Sigmoid colon (tissue), 4 donors: ENCODE data around the gene SH3TC1.

Experiments used
- POLR2A ChIP-seq, 2 donors: fragments of 450-650 bp; IDR thresholded peaks; one replicate each; pipeline ENCODE4 v1.6.1; 2016; ENCODE audit warnings: antibody characterized with exemption in 2 of 2, mild to moderate bottlenecking in 2 of 2, moderate library complexity in 2 of 2
- POLR2AphosphoS5 ChIP-seq, 4 donors: sonication (generic); formaldehyde crosslinking; IDR thresholded peaks; one replicate each; pipeline ENCODE4 v1.6.1; 2017; ENCODE audit warnings: antibody characterized with exemption in 4 of 4
- TF ChIP-seq, protein P1 (sequence below), 4 experiments: fragments of 450-650 bp in 3 of 4; fragments of 200-600 bp in 1 of 4; IDR thresholded peaks; one replicate each; pipeline ENCODE4 v1.5.1; 2016 to 2019; ENCODE audit warnings: antibody characterized with exemption in 4 of 4, mild to moderate bottlenecking in 3 of 4, moderate library complexity in 2 of 4

DNA sequence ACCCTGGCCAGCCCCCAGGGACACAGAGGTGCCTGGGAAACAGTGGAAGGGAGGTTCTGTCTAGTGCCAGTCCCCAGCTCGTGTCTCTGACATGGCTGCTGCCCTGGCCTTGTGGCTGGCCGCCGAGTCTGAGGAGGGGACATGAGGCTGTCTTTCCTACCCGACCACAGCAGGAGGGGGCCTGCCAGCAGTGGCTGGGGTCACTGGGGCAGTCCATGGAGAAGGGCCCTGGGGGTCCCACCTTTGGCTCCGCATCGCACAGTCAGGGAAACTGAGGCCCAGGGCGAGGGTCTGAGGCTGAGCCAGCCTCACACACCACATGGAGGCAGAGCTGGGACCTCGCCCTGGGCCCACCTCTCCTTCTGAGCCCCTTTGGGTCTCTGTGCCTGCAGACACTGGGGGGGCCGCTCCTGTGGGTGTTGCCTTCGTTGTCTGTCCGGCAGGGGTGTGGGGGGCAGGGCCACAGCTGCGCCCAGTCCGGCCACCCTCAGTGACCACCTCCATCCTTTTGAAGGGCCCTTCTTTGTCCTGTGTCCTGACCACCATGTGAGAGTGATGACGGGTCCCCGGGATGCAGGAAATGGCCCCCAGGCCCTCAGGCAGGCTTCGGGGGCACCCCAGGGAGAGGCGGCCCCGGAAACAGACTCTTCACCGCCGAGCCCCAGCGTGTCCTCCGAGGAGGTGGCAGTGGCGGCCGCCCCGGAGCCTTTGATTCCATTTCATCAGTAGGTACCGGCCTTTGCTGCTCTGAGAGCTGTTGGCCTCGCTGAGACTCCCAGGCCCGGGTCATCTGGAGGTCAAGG lies 17.6 kb downstream of the SH3TC1 start:
- TF ChIP-seq, protein P1, sequence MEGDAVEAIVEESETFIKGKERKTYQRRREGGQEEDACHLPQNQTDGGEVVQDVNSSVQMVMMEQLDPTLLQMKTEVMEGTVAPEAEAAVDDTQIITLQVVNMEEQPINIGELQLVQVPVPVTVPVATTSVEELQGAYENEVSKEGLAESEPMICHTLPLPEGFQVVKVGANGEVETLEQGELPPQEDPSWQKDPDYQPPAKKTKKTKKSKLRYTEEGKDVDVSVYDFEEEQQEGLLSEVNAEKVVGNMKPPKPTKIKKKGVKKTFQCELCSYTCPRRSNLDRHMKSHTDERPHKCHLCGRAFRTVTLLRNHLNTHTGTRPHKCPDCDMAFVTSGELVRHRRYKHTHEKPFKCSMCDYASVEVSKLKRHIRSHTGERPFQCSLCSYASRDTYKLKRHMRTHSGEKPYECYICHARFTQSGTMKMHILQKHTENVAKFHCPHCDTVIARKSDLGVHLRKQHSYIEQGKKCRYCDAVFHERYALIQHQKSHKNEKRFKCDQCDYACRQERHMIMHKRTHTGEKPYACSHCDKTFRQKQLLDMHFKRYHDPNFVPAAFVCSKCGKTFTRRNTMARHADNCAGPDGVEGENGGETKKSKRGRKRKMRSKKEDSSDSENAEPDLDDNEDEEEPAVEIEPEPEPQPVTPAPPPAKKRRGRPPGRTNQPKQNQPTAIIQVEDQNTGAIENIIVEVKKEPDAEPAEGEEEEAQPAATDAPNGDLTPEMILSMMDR (IDR thresholded peaks at IDR 0.05), result no peak
- no peak for TF ChIP-seq POLR2A (IDR thresholded peaks at IDR 0.05)
- TF ChIP-seq POLR2AphosphoS5 (IDR thresholded peaks at IDR 0.05), result no peak
